ENCODE results near the gene EPS8L3.

EPS8L3 gene

DNA sequence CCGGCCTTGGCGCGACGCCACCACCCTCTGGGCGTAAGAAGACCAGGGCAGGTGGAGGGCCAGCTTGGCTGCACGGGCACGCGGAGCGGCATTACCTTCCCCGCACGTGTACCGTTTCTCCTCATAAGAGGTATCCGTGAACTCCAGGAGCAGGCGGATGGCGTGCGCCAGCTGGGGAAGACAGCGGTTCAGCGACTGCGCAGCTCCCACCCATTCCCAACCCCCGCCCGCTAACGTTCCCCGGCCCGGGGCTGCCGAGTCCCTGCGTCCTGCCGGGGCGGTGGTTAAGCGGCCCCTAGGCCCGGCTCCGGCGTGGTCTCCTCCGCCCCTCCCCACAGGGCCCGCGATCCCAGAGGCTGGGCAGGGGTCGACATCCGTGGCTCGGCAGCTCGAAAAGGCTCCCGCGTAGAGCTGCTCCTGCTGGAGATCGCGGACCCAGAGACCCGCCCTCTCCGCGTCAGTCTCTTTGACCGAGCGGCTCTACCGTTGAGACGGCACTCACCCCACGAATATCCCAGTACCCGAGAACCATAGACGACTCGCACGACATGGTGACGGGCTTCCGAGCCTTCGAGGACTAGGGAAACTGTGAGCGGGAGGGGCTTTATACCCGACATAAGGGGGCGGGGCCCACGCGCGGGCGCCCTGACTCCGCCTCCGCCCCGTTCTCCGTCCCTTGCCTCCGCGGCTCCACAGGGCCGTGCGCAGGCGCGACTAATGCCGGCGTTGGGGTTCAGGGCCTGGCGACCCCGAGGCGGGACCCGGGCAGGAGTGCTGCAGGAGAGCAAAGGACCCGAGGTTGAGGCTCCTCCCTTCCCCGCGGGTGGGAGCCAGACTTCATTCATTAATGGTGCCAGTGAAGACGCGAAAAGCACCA lies 23.7 kb downstream of the EPS8L3 start:
- peak; percentile 92 for DNase-seq (ENCODE audit: low spot score)

DNA sequence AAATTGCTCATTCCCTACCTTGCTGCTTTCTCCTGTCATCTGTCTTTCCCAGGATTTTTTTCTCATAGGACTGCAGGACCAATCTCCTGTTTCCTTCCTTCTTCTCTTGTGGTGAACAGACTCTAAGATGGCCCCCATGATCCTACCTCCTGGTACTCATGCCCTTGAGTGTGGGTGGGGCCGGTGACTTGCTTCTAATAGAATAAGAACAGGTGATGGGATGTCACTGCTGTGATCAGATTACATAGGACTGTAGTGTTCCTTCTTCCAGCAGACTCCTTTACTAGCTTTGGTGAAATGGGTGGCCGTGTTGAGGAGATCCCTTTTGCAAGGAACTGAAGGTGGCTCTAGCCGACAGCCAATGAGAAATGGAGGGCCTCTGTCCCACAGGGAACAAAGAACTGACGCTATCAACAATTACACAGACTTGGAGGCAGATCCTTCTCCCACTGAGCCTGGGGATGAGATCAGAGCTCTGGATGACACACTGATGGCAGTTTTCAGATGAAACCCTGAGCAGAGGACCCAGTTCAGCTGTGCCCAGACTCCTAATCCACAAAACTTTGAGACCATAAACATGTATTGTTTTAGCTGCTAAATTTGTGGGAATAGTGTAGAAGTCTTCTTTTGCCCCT lies 30.4 kb downstream of the EPS8L3 start:
- no peak for DNase-seq (ENCODE audit: low spot score)

DNA sequence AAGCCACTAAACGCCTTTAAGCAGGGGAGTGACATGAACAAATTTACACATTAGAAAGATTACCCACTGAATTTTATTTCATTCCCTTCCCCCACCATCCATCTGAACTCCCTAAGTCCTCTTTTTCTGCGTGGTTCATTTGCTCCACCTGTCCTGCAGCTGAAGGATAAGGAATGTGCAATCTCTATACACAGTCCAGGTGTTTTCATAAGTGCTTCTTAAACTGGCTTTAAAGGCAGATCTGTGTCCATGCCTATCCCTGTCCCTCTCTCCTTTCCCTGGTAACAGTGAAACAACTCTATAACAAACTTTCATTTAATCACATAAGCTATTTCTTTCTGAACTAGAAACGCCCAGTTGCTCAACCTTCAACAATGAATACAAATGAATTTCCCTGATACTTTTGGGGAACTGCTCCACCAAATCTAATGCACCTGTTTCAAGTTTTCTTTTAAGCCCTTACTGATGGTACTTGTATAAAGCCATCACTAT lies 31.3 kb downstream of the EPS8L3 start:
- DNase-seq (ENCODE audit: low spot score), result no peak

DNA sequence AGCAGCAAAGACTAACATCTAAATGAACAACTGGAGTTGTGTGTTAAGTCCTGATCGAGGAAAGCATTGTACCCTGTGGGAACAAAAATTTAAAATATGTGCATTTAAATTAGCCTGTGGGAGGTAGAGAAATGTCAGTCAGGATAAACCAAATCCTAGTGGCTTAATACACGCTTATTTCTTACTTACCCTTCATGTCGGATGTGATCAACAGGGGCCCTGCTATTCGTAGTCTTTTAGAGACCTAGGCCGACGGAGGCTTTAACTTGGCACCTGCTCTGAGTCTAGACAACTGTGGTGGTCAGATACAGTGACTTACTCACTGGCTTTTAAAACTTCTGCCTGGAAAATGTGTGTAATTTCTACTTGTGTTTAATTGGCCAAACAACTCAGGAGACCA lies 33.1 kb downstream of the EPS8L3 start:
- DNase-seq (ENCODE audit: low spot score), result no peak

DNA sequence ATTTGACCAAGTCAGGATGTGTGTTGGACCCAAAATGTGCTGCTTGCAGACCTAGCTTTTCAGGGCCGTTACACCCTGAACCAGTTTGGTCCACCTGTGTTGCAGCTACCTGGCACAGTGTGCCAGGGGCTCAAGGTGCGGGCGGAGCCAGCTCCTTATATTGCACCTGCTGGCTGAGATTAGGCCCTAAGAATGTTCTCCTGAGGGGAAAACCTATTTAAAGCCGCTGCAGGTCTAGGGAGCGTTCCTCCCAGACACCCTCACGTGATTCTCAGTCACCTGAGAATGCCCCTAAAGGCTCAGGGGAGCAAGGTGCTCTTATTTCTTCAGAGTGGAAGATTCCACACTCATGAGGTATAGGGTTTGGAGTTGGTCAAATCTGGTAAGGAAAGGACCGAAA lies 34.9 kb downstream of the EPS8L3 start:
- DNase-seq (ENCODE audit: low spot score), result no peak

DNA sequence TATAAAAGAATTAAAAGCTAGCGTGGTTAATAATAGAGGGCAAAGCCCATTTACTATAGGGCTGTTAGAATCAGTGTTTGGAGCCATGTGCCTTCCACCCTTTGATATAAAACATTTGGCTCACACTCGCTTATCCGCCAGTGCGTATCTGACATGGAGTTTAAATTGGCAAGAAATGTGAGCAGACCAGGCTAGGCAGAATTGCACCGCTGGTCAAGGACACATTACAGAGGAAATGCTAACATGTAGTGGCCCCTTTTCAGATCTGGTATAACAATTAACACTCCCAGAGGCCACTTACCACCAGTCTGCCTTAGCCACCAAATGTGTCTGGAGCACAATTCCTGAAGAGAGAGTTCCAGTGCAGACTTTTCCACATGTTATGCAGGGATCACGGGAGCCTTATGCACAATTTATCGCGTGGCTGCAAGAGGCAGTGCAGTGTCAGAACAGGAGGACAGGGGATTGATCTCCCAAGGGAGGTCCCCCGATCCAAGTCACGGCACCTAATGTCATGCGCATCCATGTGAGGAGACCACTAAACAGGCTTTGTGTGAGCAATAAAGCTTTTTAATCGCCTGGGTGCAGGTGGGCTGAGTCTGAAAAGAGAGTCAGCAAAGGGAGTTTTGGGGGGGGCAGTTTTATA lies 36.9 kb downstream of the EPS8L3 start:
- no peak for DNase-seq (ENCODE audit: low spot score)

DNA sequence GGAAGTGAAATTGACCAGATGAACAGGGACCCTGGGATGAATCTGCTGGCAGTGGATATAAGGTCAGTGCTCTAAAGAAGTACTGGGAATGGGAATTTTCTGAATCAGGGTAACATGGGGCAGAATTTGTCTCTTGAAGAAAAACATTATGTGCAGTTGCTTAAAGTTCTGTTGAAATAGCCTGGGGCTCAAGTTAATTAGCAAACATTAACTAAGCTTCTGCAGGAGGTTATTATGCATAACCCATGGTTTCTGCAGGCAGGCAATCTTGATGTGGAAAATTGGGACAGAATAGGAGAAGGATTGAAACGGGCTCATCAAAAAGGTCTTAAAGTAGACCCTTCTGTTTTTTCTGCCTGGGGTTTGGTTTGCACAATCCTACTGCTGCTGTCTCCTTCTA lies 37.7 kb downstream of the EPS8L3 start:
- DNase-seq (ENCODE audit: low spot score), result no peak

DNA sequence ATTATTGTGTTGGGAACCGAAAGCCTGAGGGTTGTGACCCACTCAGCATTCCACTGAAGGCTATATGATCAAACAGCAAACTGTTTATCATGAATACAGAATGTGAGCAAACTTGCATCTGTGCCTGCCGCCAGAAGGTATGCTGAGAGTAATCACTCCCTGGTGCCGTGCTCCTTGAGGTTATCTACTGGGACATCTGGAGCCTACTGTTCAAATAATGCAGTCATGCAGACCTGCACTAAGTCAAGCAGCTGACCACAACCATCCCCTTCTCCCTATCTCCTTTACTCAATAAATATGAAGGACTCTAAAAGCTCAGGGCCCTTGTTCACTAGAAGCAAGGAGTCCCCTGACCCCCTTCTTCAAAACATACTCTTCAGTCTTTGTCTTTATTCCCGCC lies 38.2 kb downstream of the EPS8L3 start:
- DNase-seq (ENCODE audit: low spot score), result no peak

DNA sequence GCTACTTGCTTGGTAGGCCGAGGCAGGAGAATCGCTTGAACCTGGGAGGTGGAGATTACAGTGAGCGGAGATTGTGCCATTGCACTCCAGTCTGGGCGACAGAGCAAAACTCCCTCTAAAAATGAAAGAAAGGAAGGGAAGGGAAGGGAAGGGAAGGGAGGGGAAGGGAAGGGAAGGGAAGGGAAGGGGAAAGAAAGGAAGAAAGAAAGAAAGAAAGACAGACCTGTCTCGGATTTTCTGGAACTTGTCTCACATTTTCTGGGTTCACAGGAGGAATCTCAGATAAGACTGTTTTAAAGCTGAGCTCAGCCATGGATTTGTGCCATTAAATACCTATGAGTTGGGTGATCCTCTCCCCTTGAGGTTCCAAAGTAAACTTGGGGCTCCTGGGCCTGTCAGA lies 38.8 kb downstream of the EPS8L3 start:
- no peak for DNase-seq (ENCODE audit: low spot score)

DNA sequence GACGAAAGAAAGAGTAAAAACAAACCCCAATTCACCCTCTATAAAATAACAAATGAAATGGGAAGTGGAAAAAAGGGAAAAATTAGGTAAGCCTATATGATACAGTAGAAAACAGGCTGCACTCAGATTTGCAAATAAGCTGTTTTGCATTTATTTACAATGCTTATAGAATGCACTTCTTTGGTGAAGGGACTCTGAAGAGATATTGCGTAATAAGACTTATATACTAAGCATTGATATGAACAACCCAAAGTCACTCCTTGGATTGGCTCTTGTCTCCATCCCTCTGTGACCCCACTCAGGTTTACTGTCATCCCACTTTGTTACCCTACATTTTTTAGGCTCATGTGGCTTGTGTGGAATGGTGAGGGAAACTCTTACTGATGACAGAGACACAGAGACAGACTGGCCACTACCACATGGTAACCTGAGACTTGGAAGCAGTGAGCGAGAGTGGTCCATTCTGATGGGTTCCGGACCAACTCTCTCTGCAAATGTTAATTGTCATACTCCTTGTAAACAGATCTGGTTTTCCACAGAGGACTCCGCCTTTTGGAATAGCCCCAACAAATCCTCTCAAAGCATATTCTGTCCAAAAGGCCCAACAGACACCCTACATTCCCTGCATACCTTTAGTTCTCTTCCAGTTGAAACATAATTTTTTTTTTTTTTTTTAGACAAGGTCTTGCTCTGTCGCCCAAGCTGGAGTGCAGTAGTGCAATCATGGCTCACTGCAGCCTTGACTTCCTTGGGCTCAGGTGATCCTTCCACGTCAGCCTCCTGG lies 40.6 kb downstream of the EPS8L3 start:
- peak; percentile 16 for DNase-seq (ENCODE audit: low spot score)

DNA sequence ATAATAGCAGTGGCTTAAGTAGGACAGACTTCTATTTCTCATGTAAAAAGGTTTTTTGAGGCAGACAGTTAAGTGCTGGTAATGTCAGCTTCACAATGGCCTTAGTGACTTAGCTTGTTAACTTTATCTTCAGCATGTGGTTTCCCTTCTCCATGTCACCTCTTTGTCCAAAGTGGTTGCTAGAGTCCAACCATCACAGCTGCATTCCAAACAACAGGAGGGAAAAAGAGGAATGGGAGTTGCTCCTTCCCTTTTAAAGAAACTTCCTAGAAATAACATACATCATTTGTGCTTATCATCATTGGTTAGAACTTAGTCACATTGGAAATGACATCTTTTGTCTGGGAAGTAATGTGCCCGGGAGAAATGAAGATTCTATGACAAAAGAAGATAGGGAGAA lies 41.8 kb downstream of the EPS8L3 start:
- no peak for DNase-seq (ENCODE audit: low spot score)

DNA sequence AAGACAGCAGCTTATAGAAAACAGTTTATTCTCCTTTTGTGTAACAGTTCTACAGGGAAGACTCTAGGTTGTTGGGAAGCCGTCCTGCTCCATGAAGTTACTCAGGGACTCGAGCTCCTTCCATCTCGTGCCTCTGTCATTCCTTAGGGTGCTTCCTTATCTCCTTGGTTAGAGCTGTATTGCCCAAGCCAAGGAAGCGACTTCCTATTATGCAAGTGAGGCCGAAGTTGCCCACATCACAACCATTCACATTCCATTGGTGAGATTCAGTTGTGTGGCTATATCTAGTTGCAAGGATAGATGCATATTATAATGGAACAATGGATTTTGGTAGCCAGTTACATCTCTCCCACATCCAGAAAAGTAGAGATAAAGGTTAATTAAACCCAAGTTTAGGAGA lies 42.7 kb downstream of the EPS8L3 start:
- DNase-seq (ENCODE audit: low spot score), result no peak

DNA sequence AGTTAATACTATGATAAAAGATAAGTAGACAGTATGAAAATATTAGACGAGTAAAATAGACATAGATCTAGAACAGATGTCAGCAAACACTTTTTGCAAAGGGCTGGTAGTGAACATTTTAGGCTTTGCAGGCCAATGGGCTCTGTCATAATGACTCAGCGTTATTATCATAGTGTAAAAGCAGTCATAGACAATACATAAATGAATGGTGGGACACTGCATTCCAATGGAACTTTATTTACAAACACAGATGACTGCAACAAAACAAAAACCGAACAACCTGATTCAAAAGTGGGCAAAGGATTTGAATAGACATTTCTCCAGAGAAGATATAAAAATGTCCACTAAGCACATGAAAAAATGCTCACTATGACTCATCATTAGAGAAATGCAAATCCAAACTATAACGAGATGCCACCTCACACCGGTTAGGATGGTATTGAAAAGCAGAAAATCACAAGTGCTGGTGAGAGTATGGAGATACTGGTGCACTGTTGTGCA lies 44.3 kb downstream of the EPS8L3 start:
- peak; percentile 44 for DNase-seq (ENCODE audit: low spot score)

DNA sequence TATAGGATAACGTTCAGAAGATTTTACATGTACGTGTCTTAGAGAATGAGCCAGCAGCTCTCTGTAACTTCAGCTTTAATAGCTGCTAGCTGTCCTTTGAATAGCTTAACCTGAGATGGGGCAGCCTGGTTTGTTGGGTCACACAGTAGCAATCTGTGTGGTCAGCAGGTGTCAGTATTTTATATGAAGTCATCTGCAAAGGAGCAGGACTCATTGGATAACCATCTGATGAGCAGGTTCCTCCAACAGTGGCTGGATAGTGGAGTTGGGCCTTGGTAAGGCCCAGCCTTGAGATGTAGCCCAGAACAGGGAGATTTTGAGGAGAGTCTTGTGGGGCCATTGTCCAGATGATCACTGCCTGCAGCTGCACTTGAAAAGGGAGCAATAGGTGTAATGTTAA lies 45.2 kb downstream of the EPS8L3 start:
- DNase-seq (ENCODE audit: low spot score), result no peak

DNA sequence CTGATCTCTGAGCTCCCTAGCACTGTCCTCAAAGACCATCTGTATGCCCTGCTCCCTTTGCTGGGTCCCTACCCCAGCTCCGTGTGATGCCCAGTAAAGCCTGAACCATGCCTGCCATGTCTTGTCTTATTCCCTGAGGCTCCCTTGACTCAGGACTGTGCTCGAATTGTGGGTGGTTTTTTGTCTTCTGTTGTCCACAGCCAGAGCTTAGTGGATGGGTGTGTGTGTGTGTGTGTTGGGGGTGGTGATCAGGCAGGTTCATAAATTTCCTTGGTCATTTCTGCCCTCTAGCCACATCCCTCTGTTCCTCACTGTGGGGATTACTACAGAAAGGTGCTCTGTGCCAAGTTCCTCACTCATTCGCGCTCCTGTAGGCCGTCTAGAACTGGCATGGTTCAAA lies 46.0 kb downstream of the EPS8L3 start:
- no peak for DNase-seq (ENCODE audit: low spot score)

DNA sequence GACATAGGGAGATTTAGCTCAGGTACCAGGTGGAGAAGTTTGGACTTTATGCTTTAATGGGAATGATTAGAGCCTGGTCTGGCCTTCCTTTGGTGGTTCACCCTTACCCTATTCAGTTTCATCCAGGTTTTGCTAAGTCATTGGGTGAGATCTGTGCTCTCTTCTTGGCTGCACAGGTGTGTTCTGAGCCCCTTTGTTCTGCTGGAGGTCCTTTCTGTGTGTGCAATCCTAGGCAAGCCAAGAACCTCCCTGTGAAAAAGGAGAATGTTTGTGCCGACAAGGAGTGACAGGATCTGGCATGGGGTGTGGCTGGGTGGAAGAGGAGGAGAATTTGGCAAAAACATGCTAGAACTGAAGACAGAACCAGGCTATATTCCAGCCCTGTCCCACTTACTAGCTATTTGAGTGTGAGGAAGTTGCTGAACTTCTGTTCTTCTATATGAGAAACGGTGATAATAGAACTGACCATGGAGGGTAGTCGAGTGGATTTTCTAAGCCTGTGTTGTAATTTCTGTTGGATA lies 47.1 kb downstream of the EPS8L3 start:
- no peak for DNase-seq (ENCODE audit: low spot score)

DNA sequence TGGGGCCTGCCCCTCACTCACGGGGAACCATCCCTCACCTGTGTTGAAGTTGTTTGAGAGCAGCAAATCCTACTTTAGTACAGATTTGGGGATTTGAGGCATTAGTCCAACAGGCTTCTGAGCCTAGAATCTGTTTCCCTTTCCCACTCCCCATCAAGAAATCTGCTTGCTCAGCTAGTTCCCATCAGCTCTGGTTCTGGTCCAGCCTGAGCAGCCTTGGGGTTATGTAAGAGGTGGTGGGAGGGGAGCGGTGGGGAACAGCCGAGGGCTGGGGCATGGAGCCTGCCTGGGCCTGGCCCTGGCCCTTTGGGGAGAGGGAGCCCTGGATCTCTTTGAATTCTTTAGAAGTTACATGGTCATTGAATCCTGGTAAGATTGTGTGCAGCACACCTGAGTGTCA lies 47.6 kb downstream of the EPS8L3 start:
- no peak for DNase-seq (ENCODE audit: low spot score)

DNA sequence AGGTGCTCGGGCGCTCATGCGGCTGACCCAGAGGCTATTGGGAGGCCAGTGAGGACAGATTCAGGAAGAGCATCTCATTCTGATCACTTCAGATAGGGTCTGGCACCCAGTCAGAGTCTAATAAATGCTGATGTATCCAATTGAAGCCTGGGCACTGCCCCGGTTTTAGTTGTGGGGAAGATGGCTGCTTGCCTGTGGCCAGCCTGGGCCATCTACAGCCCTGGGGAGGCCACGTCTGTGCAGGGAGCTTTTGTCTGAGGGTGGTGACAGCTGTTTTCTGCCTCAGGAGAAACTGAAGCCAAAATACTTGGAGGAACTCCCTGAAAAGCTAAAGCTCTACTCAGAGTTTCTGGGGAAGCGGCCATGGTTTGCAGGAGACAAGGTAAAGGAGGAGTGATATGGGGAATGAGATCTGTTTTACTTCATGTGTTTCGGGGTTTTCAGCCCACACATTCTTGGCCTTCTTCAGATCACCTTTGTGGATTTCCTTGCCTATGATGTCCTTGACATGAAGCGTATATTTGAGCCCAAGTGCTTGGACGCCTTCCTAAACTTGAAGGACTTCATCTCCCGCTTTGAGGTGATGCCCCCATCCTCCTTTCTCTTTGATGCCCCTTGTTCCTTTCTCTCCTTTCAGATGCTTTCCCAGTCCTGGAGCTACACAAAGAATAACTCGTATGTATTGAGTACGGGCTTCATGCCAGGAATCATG lies 48.9 kb downstream of the EPS8L3 start:
- no peak for DNase-seq (ENCODE audit: low spot score)

DNA sequence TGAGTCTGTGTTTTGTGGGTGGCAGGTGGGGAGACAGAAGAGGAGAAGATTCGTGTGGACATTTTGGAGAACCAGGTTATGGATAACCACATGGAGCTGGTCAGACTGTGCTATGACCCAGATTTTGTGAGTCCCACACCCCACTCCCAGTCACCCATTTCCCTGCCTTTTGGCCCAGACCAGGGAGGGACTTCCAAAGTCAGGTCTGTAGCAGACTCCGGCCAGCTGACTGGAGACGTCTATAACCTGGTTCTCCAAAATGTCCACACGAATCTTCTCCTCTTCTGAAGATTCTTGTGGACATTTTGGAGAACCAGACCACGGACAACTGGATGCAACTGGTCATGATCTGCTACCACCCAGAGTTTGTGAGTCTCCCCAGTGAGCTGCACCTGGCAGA lies 50.1 kb downstream of the EPS8L3 start:
- DNase-seq (ENCODE audit: low spot score), result no peak

DNA sequence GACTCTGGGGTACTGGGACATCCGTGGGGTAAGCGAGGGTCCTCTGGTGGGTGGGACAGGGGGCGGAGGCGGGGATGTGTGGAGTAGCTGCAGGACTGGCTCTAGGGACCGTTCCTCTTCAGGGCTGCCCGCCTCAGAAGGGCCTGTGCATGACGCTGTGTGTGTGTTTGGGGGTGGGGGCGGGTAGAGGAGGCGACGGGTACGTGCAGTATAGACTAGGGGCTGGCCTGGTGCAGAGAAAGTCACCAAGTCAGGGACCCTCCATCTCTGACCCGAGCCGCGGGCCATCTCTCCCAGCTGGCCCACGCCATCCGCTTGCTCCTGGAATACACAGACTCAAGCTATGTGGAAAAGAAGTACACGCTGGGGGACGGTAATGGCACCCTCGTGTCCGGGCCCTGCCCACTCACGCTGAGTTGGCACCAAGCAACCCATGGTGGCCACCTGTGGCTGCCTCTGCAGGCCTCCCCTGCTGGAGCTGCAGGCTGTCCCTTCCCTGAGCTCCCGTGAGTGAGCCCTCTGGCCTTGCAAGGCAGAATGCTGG lies 51.3 kb downstream of the EPS8L3 start:
- DNase-seq (ENCODE audit: low spot score), result no peak

Measured in hepatic stellate cell (primary cell).